K562 (cell line): ENCODE data around the gene TARBP2. TPM values are rescaled to one million over a fixed set of nuclear protein-coding genes. Genes with fewer than 3 reads are reported as not detected.

Experiments used
- ARID1B ChIP-seq: fragments of 450-650 bp; IDR thresholded peaks from 2 replicates; pipeline ENCODE4 v1.6.1; 2016; ENCODE audit warnings: antibody characterized with exemption, mild to moderate bottlenecking, inconsistent platforms
- BRD4 ChIP-seq: fragments of 200-600 bp; sonication (generic); IDR thresholded peaks from 2 replicates; pipeline ENCODE4 v1.6.1; 2017; ENCODE audit warnings: inconsistent platforms
- CEBPZ ChIP-seq: fragments of 150-350 bp; IDR thresholded peaks from 2 replicates; pipeline ENCODE4 v1.6.1; 2014; ENCODE audit warnings: low read depth, mild to moderate bottlenecking, low read length, borderline replicate concordance
- DDX20 ChIP-seq: fragments of 450-650 bp; IDR thresholded peaks from 2 replicates; pipeline ENCODE4 v1.6.1; 2016; ENCODE audit warnings: missing genetic modification characterization, low read depth, mild to moderate bottlenecking, missing compliant biosample characterization, moderate library complexity
- E2F1 ChIP-seq: sonication (generic); formaldehyde crosslinking; IDR thresholded peaks from 2 replicates; pipeline ENCODE4 v1.8.1; 2023; ENCODE audit warnings: mild to moderate bottlenecking, missing genetic modification reagents, moderate library complexity
- HIVEP1 ChIP-seq: fragments of 250-450 bp; sonication (Bioruptor Pico); IDR thresholded peaks from 2 replicates; pipeline ENCODE4 v1.4.0; 2020; ENCODE audit warnings: mild to moderate bottlenecking
- JUNB ChIP-seq: fragments of 450-650 bp; formaldehyde crosslinking; conservative IDR thresholded peaks from 2 replicates; pipeline ENCODE4 v1.4.0; 2020; ENCODE audit warnings: mild to moderate bottlenecking
- NFATC3 ChIP-seq: fragments of 450-650 bp; IDR thresholded peaks from 2 replicates; pipeline ENCODE4 v1.6.1; 2017; ENCODE audit warnings: mild to moderate bottlenecking
- PBX2 ChIP-seq, 2 experiments: IDR thresholded peaks in 1 of 2; conservative IDR thresholded peaks in 1 of 2; 2 replicates each; pipeline ENCODE4 v1.6.1; 2016; ENCODE audit warnings: low read depth in 2 of 2, mild to moderate bottlenecking in 1 of 2, missing compliant biosample characterization in 1 of 2, missing genetic modification characterization in 1 of 2, moderate library complexity in 1 of 2
- PHB2 ChIP-seq: fragments of 450-650 bp; IDR thresholded peaks from 2 replicates; pipeline ENCODE4 v1.6.1; 2017; ENCODE audit warnings: low read depth
- SMAD3 ChIP-seq: fragments of 450-650 bp; formaldehyde crosslinking; conservative IDR thresholded peaks from 2 replicates; pipeline ENCODE4 v1.4.0; 2020; ENCODE audit warnings: mild to moderate bottlenecking
- SMARCE1 ChIP-seq: fragments of 450-650 bp; IDR thresholded peaks from 2 replicates; pipeline ENCODE4 v1.7.1; 2016; ENCODE audit warnings: mild to moderate bottlenecking
- TCFL5 ChIP-seq: fragments of 250-450 bp; sonication (Bioruptor Pico); conservative IDR thresholded peaks from 2 replicates; pipeline ENCODE4 v1.6.1; 2021; ENCODE audit warnings: mild to moderate bottlenecking, moderate library complexity, matching md5 sums
- TRIM24 ChIP-seq, 2 experiments: fragments of 450-650 bp; IDR thresholded peaks; 2 replicates each; pipeline ENCODE4 v1.6.1; 2016
- ZHX1 ChIP-seq: fragments of 150-350 bp; conservative IDR thresholded peaks from 2 replicates; pipeline ENCODE4 v1.6.1; 2014; ENCODE audit warnings: low read length
- ZNF134 ChIP-seq: fragments of 250-450 bp; sonication (Bioruptor Pico); conservative IDR thresholded peaks from 2 replicates; pipeline ENCODE4 v1.4.0; 2020
- ZNF184 ChIP-seq: sonication (generic); formaldehyde crosslinking; IDR thresholded peaks from 2 replicates; pipeline ENCODE4 v1.5.0; 2020; ENCODE audit warnings: missing genetic modification reagents
- ZNF583 ChIP-seq: fragments of 250-450 bp; sonication (Bioruptor Pico); IDR thresholded peaks from 2 replicates; pipeline ENCODE4 v1.4.0; 2020
- ZNF764 ChIP-seq: fragments of 250-450 bp; sonication (Bioruptor Pico); IDR thresholded peaks from 2 replicates; pipeline ENCODE4 v1.4.0; 2020; ENCODE audit warnings: low read depth, mild to moderate bottlenecking, moderate library complexity
- polyA plus RNA-seq, 8 experiments: library from polyadenylated mRNA; depleted of rRNA in 4 of 8; stranded (reverse) in 5 of 8; unstranded in 3 of 8; fragments of >200 nt; fragmentation: Nextera tagmentation in 2 of 8; fragmentation: Illumina TruSeq in 1 of 8; extraction: Ambion mirVana in 2 of 8; extraction: Trizol in 1 of 8; gene quantifications; 2 replicates each; pipeline versions ENCODE4 v1.2.1 to v1.2.3, GENCODE V29; 2011 to 2014; ENCODE audit warnings: inconsistent platforms in 1 of 8, missing spikeins in 1 of 8
- total RNA-seq, 7 experiments: library from RNA; depleted of rRNA in 6 of 7; stranded (reverse); fragments of >200 nt in 6 of 7; fragmentation: Illumina TruSeq in 2 of 7; extraction: Trizol in 2 of 7; gene quantifications; 2 replicates each; pipeline versions ENCODE4 v1.2.1 to v1.2.3, GENCODE V29; 2011 to 2021; ENCODE audit warnings: low replicate concordance in 1 of 7

TARBP2 gene
- total and polyA plus RNA-seq, 9 of the 15 experiments (the other 6 are each of a cell fraction or from before 2014, with no cell fraction given), result 5.6 to 69.0 (median 44.6) TPM

DNA sequence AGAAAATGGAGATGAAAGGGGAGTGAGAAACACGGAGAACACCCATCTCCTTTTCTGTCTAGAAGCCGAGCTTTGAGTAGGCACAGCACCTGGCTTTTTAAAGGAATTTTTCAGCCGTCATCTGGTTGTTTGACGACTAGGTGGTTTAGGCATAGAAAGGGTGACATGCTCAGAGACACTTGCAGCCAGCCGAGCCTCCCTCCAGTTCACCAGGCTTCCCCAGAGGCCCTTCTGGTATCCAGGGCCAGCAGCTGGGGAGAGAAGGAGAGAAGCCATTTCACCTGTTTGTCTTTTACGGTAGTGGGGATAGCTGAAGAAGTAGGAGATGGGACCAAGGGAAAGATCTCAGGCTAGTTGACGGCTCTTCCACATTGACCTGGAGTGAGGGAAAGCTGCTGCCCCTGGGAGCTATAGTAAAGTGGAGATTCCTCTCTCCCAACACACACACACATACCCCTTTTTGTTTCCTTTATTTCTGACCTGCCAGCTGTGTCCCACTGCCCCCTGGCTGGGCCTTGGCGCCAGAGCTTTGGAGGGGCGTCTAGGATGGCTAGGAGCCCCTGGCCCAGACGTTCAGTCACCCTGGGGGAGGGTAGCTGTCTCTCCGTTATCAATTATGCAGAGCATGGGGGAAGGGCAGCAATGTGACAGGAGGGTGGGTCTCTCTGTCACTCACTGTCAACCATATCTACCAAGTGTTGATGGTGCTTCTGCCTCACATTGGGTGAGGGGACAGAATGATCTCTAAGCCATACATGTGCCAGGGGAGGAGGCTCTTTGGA is 7.3 kb upstream of the TARBP2 start (continued):
- TF ChIP-seq DDX20 (tag) (no peak), HIVEP1 (no peak), ZNF184 (no peak), SMARCE1 (no peak), ARID1B (0 out of 2 replicates have a peak, but pooled peaks have one; percentile 30), NFATC3 (no peak), E2F1 (CRISPR knock-in tag) (no peak), ZNF583 (CRISPR knock-in tag) (0 out of 2 replicates have a peak, but pooled peaks have one; percentile 13), PHB2 (no peak), SMAD3 (CRISPR knock-in tag) (no peak), ZHX1 (no peak), JUNB (CRISPR knock-in tag) (no peak), TRIM24 (IDR thresholded peaks at IDR 0.05) (peak in 1 of 2 experiments; percentile 37; a peak in 1 of 4 replicates), ZNF764 (CRISPR knock-in tag) (no peak), CEBPZ (no peak), TCFL5 (CRISPR knock-in tag) (no peak), BRD4 (no peak), ZNF134 (CRISPR knock-in tag) (no peak), PBX2 (CRISPR knock-in tag; IDR thresholded peaks at IDR 0.05; ENCODE audit: low read depth) (no peak; the same call in 1 of the 2 replicates), PBX2 (tag; conservative IDR thresholded peaks at IDR 0.05; ENCODE audit: low read depth) (peak; percentile 87)
